Choroid plexus epithelial cell (primary cell): ENCODE measurements around the gene PAX5.

ENCODE experiments used
- DNase-seq: peaks from one replicate; pipeline ENCODE4 v3.0.0-alpha.2; 2010; ENCODE audit warnings: low read depth
- H3K4me3 ChIP-seq: 2 replicates; pipeline ENCODE4 v1.5.1; 2011; ENCODE audit warnings: low read depth, mild to moderate bottlenecking, control low read depth, low read length, moderate library complexity
- TF ChIP-seq, protein P1 (sequence below): conservative IDR thresholded peaks from 2 replicates; pipeline ENCODE4 v1.5.1; 2011; ENCODE audit warnings: low read depth, mild to moderate bottlenecking, control low read depth, inconsistent platforms, low read length, moderate library complexity

PAX5 gene

DNA sequence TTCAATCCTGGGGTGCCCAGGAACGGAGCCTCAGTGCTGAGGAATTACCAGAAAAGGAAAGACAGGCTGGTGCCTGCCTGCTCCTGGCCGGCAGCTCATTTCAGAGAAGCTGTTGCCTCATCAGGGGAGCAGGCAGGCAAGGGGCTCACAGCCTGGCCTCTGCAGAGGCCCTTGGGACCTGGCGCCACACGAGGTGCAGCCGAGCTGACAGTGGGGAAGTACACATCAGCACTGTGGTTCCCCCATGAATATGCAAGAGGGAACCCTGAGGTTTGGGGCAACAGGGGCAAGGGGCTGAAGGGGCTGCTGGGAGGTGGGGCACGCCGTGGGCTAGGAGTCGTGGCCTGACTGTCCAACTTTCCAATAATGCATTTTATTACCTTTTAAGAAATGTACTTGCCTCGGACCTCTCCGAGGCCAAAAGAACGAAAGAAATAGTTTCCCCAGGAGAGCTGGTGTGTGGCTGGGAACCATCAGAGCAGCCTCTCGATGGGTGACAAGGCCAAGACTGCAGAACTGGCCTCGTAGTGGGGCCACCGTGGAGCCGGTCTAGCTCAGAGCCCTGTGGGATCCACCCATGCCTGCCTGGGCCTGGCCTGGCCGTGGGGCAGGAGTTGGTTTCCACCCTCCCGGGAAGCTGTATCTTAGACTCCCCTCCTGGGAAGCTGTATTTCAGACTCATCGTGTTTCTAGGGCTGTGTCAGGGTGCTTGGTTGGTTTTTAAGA lies 198.6 kb downstream of the PAX5 start:
- TF ChIP-seq, protein P1, sequence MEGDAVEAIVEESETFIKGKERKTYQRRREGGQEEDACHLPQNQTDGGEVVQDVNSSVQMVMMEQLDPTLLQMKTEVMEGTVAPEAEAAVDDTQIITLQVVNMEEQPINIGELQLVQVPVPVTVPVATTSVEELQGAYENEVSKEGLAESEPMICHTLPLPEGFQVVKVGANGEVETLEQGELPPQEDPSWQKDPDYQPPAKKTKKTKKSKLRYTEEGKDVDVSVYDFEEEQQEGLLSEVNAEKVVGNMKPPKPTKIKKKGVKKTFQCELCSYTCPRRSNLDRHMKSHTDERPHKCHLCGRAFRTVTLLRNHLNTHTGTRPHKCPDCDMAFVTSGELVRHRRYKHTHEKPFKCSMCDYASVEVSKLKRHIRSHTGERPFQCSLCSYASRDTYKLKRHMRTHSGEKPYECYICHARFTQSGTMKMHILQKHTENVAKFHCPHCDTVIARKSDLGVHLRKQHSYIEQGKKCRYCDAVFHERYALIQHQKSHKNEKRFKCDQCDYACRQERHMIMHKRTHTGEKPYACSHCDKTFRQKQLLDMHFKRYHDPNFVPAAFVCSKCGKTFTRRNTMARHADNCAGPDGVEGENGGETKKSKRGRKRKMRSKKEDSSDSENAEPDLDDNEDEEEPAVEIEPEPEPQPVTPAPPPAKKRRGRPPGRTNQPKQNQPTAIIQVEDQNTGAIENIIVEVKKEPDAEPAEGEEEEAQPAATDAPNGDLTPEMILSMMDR: no peak
- DNase-seq: no peak
- no peak overlapping the region for H3K4me3 ChIP-seq

DNA sequence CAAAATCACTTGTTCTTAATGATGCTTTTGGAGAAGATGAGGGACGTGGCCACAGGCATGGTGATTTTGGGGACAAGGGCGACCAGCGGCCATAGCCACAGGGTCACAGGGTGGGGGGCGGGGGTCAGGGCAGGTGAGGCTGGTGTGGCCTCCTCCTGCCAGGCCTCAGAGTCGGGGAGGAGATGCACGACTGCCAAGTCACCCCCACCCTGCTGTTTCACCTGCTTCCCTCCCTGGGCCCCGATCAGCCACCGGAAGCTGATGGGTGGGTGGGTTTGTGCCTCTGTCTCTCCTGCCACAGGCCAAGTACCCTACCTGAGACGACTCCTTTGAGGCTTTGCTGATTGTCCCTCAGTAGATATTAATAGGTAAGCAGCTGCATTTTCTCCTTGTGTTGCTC lies 199.3 kb downstream of the PAX5 start:
- DNase-seq: no peak
- TF ChIP-seq, protein P1: no peak

DNA sequence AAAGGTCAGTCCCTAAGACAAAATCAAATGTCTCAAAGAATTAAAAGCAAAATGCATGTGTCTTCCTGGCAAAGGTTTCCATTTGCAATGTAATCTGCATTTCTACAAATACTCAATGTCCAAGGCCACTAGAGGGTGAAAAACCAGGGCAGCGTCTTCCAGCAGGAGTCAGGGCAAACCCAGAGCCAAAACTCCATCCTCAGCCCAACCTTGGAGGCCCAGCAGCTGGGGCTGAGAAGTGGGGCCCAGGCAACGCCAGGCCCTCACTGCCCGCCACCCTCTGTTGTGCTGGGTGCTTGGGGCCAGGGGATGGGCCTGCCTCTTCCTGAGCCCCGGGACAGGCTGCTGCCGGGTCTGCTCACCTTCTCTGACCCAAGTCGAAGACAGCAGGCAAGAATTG lies 200.1 kb downstream of the PAX5 start:
- TF ChIP-seq, protein P1: peak; percentile 5
- H3K4me3 ChIP-seq: no peak overlapping the region
- DNase-seq: no peak

More for the DNA sequence above, 199.3 kb downstream of the PAX5 start:
- H3K4me3 ChIP-seq: no peak overlapping the region

DNA sequence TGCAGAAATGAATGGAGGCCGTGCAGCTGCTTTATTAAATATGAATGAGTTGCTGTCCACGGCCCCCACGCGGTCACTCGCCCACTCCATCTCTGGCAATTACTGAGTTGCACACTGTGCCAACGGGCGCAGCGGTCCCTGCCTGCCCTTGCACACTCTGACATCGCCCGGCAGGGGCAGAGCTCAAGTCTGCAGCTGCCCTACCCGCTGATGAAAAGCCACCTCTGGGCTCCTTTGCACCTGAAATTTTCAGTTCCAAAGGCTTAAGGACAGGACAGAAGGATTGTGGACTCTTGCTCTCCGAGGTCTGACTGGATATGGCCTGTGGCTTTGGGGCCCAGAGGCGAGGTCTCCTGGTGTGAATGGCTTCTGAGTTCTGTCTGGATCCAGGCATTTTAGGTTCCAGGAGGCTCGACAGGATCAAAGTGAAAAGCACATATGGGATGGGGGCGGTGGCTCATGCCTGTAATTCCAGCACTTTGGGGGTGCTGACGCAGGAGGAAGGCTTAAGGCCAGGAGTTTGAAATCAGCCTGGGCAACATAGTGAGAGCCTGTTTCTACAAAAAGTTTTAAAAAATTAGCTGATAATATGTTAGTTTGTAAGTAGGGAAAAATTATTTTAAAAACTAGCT lies 201.8 kb downstream of the PAX5 start:
- no peak overlapping the region for H3K4me3 ChIP-seq
- TF ChIP-seq, protein P1: no peak

DNA sequence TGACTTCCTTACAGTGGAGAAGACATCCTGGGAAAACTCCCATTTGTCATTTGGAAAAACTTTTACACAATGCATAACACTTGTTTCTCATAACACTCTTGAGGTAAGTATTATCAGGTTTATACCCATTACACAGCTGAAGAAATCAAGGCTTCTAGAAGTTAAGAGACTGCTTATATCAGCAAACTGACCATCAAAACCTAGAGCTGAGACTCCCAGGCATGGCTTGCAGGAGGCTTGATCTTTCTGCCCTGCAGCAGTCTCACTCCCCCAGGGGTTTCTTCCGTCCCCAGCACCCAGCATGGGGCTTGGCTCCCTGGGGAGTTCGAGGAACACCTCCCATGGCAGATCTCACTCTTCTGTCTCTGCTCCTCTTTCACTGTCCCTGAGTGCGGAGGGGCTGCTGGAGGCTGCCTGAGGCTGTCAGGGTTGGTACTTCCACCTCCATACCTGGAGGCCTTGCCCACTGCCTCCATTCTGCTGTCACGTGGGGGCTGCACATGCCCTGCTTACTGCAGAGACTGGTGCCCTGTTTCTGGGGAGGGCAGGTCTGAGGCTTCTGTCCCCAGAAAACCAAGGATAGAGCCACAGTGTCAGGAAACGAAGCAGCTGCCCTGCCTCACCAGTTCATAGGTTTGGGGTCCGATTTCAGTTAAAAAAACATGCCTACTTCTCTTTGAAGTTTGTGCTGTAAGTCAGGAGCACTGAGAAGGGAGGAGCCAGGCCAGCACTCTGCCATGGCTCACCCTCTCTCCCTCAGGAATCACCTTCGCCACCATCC lies 202.5 kb downstream of the PAX5 start:
- DNase-seq: no peak
- TF ChIP-seq, protein P1: no peak
- H3K4me3 ChIP-seq: no peak overlapping the region

More for the DNA sequence above, 201.8 kb downstream of the PAX5 start:
- DNase-seq: no peak

DNA sequence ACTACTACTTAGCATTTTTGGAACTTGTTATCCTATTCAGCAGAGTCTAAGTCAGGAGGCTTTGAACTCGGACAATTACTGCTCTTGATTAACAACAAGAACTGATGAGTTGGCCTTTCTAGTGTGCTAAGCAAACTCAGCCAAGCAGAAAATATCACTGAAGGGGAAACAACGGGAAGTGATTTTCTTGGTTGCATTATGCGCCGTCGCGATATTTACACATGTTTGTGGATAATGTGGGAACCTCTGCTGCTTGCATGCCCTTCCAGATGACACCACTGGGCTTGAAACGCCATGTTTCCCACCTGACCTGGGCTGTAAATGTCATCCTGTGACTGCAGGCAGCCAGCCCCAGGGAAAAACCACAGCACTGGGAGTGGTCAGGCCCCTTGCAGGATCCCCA lies 205.5 kb downstream of the PAX5 start:
- H3K4me3 ChIP-seq: no peak overlapping the region
- no peak for DNase-seq
- TF ChIP-seq, protein P1: no peak
